GM19438 (cell line): ENCODE measurements around the gene DTWD2.

Source experiments
- ATAC-seq: cut with Tn5 transposase; IDR thresholded peaks from one replicate; pipeline ENCODE4 v1.9.1; 2021; ENCODE audit warnings: low read depth; ENCODE audit not compliant: unreplicated experiment

DTWD2 gene

GRCh38 chr5:118987988-118988865 is at the start of gene DTWD2:
TSS of gene DTWD2 (minus strand) at chr5:118988547. CDS start at chr5:118988511, 36 bp downstream.
- ATAC-seq, result peak; percentile 93

- no peak for ATAC-seq
Observed at GRCh38 chr5:119037496-119038215, 49.3 kb upstream of the DTWD2 start.

GRCh38 chr5:119036101-119036762 is 47.9 kb upstream of the DTWD2 start:
- ATAC-seq, result no peak

- no peak for ATAC-seq
Observed at GRCh38 chr5:119033135-119033534, 44.8 kb upstream of the DTWD2 start.

GRCh38 chr5:119032656-119033055 is 44.3 kb upstream of the DTWD2 start:
- peak; percentile 47 for ATAC-seq

GRCh38 chr5:119031905-119032304 is 43.6 kb upstream of the DTWD2 start:
- peak; percentile 45 for ATAC-seq

GRCh38 chr5:119031011-119031886 is 42.9 kb upstream of the DTWD2 start:
- peak; percentile 71 for ATAC-seq

GRCh38 chr5:119028575-119028974 is 40.2 kb upstream of the DTWD2 start:
- ATAC-seq, result no peak

GRCh38 chr5:119022773-119023172 is 34.4 kb upstream of the DTWD2 start:
- no peak for ATAC-seq

- no peak for ATAC-seq
Observed at GRCh38 chr5:119022017-119022745, 33.8 kb upstream of the DTWD2 start.

GRCh38 chr5:119021149-119021732 is 32.9 kb upstream of the DTWD2 start:
- no peak for ATAC-seq

GRCh38 chr5:119019949-119020348 is 31.6 kb upstream of the DTWD2 start:
- ATAC-seq, result no peak

- ATAC-seq, result no peak
Observed at GRCh38 chr5:119019501-119019900, 31.2 kb upstream of the DTWD2 start.

GRCh38 chr5:119017994-119018393 is 29.6 kb upstream of the DTWD2 start:
- ATAC-seq, result no peak

GRCh38 chr5:119016125-119016774 is 27.9 kb upstream of the DTWD2 start:
- peak; percentile 76 for ATAC-seq

- no peak for ATAC-seq
Observed at GRCh38 chr5:119011186-119011585, 22.8 kb upstream of the DTWD2 start.

GRCh38 chr5:119010206-119010605 is 21.9 kb upstream of the DTWD2 start:
- no peak for ATAC-seq

GRCh38 chr5:119009131-119009530 is 20.8 kb upstream of the DTWD2 start:
- no peak for ATAC-seq

- ATAC-seq, result no peak
Observed at GRCh38 chr5:118999696-119000095, 11.3 kb upstream of the DTWD2 start.
